HG03025 (cell line): ENCODE data around the gene GNG4.

ENCODE experiments used
- ATAC-seq: cut with Tn5 transposase; IDR thresholded peaks from one replicate; pipeline ENCODE4 v1.9.1; 2021; ENCODE audit warnings: mild to moderate bottlenecking, moderate library complexity; ENCODE audit not compliant: unreplicated experiment, low FRiP score

GNG4 gene

GRCh38 chr1:235502601-235503402, 146.8 kb downstream of the GNG4 start:
- ATAC-seq = no peak

- ATAC-seq = no peak
These were observed 148.5 kb downstream of the GNG4 start for GRCh38 chr1:235500971-235501540.
